ENCODE results near the gene FGF14. TPM values are rescaled to one million over a fixed set of nuclear protein-coding genes. Genes with fewer than 3 reads are reported as not detected.
"Not testable (repeated sequence)": the region's sequence is repeated elsewhere in the genome, so short reads cannot be mapped to it uniquely, and the experiment has no call there.

The FGF14 gene
- total RNA-seq, 1 experiment from 2014 or later: not detected

GRCh38 chr13:102195566-102196462 lies 206.0 kb downstream of the FGF14 start:
- peak; percentile 55 for DNase-seq (ENCODE audit: low read depth)

- no peak for DNase-seq (ENCODE audit: low read depth)
Measured at GRCh38 chr13:102192858-102193257, 209.0 kb downstream of the FGF14 start.

GRCh38 chr13:102191951-102192502 lies 209.8 kb downstream of the FGF14 start:
- DNase-seq (ENCODE audit: low read depth): peak; percentile 70

GRCh38 chr13:102190930-102191329 lies 210.9 kb downstream of the FGF14 start:
- DNase-seq (ENCODE audit: low read depth): no peak

- no peak for DNase-seq (ENCODE audit: low read depth)
Measured at GRCh38 chr13:102187313-102187712, 214.5 kb downstream of the FGF14 start.

- no peak for DNase-seq (ENCODE audit: low read depth)
Measured at GRCh38 chr13:102185375-102185984, 216.4 kb downstream of the FGF14 start.

- no peak for DNase-seq (ENCODE audit: low read depth)
Measured at GRCh38 chr13:102183509-102184182, 218.2 kb downstream of the FGF14 start.

GRCh38 chr13:102182170-102182569 lies 219.7 kb downstream of the FGF14 start:
- DNase-seq (ENCODE audit: low read depth): no peak

GRCh38 chr13:102177431-102177830 lies 224.4 kb downstream of the FGF14 start:
- no peak for DNase-seq (ENCODE audit: low read depth)

GRCh38 chr13:102176846-102177245 lies 225.0 kb downstream of the FGF14 start:
- DNase-seq (ENCODE audit: low read depth): no peak

- DNase-seq (ENCODE audit: low read depth): no peak
Measured at GRCh38 chr13:102172406-102172805, 229.4 kb downstream of the FGF14 start.

- DNase-seq (ENCODE audit: low read depth): no peak
Measured at GRCh38 chr13:102170305-102170704, 231.5 kb downstream of the FGF14 start.

- DNase-seq (ENCODE audit: low read depth): no peak
Measured at GRCh38 chr13:102169471-102170015, 232.3 kb downstream of the FGF14 start.

- no peak for DNase-seq (ENCODE audit: low read depth)
Measured at GRCh38 chr13:102152790-102153189, 249.1 kb downstream of the FGF14 start.

- DNase-seq (ENCODE audit: low read depth): no peak
Measured at GRCh38 chr13:102147353-102147752, 254.5 kb downstream of the FGF14 start.

- no peak for DNase-seq (ENCODE audit: low read depth)
Measured at GRCh38 chr13:102145750-102146149, 256.1 kb downstream of the FGF14 start.

GRCh38 chr13:102142473-102142826 lies 259.4 kb downstream of the FGF14 start:
- DNase-seq (ENCODE audit: low read depth): no peak

- DNase-seq (ENCODE audit: low read depth): peak; percentile 4
Measured at GRCh38 chr13:102141625-102142472, 260.0 kb downstream of the FGF14 start.

- no peak for DNase-seq (ENCODE audit: low read depth)
Measured at GRCh38 chr13:102139626-102140025, 262.2 kb downstream of the FGF14 start.

GRCh38 chr13:102138635-102139190 lies 263.1 kb downstream of the FGF14 start:
- no peak for DNase-seq (ENCODE audit: low read depth)

- DNase-seq (ENCODE audit: low read depth): not testable (repeated sequence)
Measured at GRCh38 chr13:102137904-102138303, 263.9 kb downstream of the FGF14 start.

Data from M059J (cell line).